BJ (cell line): ENCODE data around the gene EXD3. TPM values are rescaled to one million over a fixed set of nuclear protein-coding genes. Genes with fewer than 3 reads are reported as not detected.

Source experiments
- CTCF ChIA-PET: fragments of 350-600 bp; formaldehyde crosslinking; extraction: SDS; loops from one replicate; lab custom pipeline; 2021; ENCODE audit warnings: antibody characterized with exemption, inconsistent platforms; lab: Yijun Ruan, JAX
- POLR2A ChIA-PET: fragments of 300-600 bp; sonication (Branson Sonifier 250); formaldehyde crosslinking; extraction: SDS; loops from one replicate; lab custom pipeline; 2021; ENCODE audit warnings: antibody characterized with exemption; lab: Charles Lee
- DNase-seq: peaks from one replicate; pipeline ENCODE4 v3.0.0-alpha.2; 2011; ENCODE audit warnings: low read depth
- H3K27me3 ChIP-seq: 2 replicates; pipeline ENCODE4 v1.6.0; 2011; ENCODE audit warnings: low read length; ENCODE audit not compliant: control insufficient read depth, insufficient read depth
- H3K36me3 ChIP-seq: 2 replicates; pipeline ENCODE4 v1.5.1; 2011; ENCODE audit warnings: low read length; ENCODE audit not compliant: control insufficient read depth, insufficient read depth
- H3K4me3 ChIP-seq: 2 replicates; pipeline ENCODE4 v1.5.1; 2011; ENCODE audit warnings: low read depth, mild to moderate bottlenecking, control low read depth, low read length
- polyA plus RNA-seq: library from polyadenylated mRNA; depleted of rRNA; stranded (reverse); fragments of >200 nt; gene quantifications from 2 replicates; pipeline ENCODE4 v1.2.3, GENCODE V29; 2011
- TF ChIP-seq, protein P1 (sequence below): IDR thresholded peaks from 2 replicates; pipeline ENCODE4 v1.5.1; 2011; ENCODE audit warnings: low read depth, mild to moderate bottlenecking, control low read depth, inconsistent platforms, low read length, moderate library complexity; ENCODE audit not compliant: insufficient read depth

Gene EXD3
- polyA plus RNA-seq, 1 experiment, result 5.4 TPM

DNA sequence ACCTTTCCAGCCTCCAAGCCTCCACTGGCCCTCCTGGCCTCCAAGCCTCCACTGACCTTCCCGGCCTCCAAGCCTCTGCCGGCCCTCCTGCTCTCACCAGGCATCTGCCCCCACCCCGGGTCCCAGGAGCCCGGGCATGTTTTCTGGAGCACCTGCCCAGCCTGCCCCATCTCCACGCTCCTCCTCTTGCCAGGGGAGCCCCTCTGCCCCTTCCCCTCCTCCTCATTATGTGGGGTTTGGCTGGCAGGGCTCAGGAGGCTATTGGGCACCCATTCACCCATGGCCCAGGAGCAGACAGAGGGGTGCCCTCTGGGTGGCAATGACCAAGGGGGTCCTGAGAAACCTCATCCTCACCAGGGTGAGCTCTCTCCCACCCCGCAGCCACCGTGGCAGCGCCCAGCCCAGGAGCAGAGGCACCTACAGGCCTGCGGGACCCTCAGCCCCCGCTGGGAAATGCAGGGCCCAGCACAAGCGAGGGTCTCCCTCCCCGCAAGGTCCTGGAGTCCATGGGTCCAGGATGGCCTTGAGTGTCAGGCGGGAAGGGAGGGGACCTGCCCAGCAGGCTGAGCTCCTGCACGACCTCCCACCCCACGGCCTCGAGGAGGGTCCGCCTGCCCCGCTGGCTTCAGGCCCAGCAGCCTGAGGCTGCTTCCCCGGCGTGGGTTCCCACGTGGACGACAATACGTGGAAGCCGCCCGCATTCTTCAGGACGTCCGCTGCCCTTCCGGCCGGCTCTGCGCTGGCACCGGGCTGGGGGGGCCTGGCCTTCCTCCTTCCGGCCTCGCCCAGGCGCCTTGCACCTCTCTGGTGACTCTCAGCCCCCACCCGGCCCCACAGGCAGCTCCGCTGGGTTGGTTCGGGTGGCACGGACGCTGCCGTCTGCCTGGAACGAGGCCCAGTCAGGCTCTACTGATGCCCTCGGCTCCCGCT is 69.5 kb downstream of the EXD3 start:
- Histone ChIP-seq H3K36me3 (no peaks in the 10 kb centered on the region), H3K4me3 (no peak overlapping the region), H3K27me3 (no peaks in the 10 kb centered on the region)
- ChIA-PET CTCF (no interaction called here), POLR2A (no interaction called here)
- DNase-seq, result no peak
- TF ChIP-seq, protein P1, sequence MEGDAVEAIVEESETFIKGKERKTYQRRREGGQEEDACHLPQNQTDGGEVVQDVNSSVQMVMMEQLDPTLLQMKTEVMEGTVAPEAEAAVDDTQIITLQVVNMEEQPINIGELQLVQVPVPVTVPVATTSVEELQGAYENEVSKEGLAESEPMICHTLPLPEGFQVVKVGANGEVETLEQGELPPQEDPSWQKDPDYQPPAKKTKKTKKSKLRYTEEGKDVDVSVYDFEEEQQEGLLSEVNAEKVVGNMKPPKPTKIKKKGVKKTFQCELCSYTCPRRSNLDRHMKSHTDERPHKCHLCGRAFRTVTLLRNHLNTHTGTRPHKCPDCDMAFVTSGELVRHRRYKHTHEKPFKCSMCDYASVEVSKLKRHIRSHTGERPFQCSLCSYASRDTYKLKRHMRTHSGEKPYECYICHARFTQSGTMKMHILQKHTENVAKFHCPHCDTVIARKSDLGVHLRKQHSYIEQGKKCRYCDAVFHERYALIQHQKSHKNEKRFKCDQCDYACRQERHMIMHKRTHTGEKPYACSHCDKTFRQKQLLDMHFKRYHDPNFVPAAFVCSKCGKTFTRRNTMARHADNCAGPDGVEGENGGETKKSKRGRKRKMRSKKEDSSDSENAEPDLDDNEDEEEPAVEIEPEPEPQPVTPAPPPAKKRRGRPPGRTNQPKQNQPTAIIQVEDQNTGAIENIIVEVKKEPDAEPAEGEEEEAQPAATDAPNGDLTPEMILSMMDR, result no peak

DNA sequence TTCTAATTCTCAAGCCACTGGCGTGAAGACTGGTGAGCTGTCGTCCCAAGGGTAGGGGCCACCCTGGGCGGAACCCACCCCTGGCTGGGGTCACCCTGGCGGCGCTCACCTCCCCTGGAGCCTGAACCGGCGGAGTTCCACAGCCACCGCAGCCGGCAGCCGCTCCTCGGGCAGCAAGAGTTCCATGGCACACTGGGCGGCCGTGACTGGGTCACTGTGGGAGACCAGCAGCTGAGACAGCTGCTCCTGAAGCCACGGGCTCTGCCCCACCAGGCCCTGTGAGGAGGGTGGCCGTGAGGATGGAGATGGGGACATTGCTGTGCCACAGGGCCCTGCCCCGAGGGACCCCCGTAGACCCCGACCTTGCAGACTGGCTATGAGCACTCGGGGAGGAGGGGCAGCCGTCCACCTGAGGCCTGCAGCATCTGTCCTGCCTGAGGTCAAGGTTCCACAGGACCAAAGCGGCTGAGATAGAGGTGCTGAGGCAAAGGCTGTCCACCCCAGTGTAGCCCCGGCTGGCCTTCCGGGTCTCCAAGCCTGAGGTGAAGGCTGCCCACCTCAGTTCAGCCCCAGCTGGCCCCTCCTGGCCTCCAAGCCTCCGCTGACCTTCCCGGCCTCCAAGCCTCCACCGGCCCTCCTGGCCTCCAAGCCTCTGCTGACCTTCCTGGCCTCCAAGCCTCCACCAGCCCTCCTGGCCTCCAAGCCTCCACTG is 70.3 kb downstream of the EXD3 start:
- POLR2A ChIA-PET, result no interaction called here
- TF ChIP-seq, protein P1, result no peak
- Histone ChIP-seq H3K27me3 (no peaks in the 10 kb centered on the region), H3K4me3 (no peak overlapping the region), H3K36me3 (no peaks in the 10 kb centered on the region)
- no peak for DNase-seq
- CTCF ChIA-PET, result no interaction called here

DNA sequence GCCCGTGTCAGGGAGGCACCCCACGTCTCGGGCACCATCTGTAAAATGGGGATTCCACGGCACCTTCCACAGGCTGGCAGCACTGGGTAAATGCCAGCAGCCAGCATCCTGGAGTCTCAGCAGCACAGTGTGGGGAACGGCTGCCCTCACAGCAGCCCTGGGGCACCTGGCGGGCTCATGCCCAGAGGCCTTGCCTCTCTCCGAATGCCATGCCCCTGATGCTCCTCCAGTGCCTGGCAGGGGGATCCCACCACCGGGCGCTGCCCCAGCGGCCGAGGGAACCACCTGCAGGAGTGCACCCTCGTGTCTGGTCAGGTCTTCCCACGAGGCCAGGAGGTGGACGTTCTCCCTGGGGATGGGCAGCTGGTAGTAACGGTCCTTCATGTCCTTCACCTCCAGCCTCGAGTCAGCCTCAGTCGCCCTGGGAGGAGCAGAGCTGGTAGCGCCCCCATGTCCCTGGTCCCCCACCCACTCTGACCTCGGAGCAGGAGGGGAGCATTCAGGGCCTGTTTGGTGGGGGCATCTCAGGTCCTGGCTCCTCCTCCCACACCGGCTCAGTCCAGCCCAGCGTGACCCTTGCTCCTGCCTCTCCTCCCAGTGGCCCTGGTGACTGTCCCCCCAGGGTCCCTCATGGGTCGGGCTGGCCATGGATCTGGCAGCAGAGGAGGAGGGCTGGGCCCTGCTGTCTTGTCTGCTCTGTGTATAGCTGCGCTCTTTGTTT is 71.0 kb downstream of the EXD3 start:
- no peak for DNase-seq
- CTCF ChIA-PET, result no interaction called here
- no peaks in the 10 kb centered on the region for H3K27me3 ChIP-seq
- POLR2A ChIA-PET, result no interaction called here
- no peak overlapping the region for H3K4me3 ChIP-seq
- no peaks in the 10 kb centered on the region for H3K36me3 ChIP-seq
- TF ChIP-seq, protein P1, result no peak

DNA sequence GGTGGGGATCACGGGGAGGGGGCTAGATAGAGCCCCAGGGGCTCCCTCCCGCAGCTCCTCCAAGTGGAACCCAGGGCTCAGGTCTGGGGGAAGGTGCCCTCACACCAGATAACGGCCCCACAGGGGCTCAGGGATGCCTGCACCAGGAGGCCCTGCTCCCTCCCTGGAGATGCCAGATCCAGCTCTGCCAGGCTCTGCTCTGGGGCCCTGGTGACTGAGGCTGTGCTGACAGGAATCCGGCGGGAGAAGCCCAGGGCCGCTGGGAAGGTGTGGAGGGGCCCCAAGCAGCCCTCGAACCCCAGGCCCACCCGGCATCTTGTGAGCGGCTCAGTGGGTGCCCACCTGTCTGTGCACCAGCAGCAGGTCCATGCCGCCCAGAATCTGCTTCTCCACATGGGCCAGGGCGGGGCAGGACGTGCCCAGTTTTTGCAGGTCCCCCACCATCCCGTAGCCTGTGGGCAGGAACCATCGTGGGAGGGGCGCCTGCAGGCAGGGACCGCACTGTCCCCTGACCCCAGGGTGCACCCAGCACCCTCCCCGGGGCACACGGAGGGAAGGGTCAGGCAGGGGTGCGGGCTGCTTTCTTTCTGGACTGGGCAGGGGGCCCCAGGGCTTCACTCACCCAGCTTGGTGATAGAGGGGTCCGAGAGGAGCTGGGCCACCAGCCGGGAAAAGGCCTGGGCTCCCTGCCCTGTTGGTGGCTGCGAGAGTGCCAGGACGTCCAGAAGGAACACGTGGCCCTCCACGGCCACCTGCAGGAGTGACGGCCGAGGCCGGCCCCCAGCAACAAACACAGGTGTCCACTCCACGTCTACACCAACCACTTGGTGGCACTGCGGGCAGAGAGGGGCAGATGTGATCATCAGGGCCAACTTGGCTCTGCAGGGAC is 72.0 kb downstream of the EXD3 start:
- TF ChIP-seq, protein P1, result no peak
- Histone ChIP-seq H3K36me3 (no peaks in the 10 kb centered on the region), H3K4me3 (no peak overlapping the region), H3K27me3 (no peaks in the 10 kb centered on the region)
- no peak for DNase-seq
- CTCF ChIA-PET, result no interaction called here
- POLR2A ChIA-PET, result no interaction called here
